H9 (cell line): ENCODE data around the gene MOBP. TPM values are rescaled to one million over a fixed set of nuclear protein-coding genes. Genes with fewer than 3 reads are reported as not detected.

Experiments used
- DNase-seq: peaks from one replicate; pipeline ENCODE4 v3.0.0-alpha.2; 2017
- H2AFZ ChIP-seq: one replicate; pipeline ENCODE4 v1.6.1; 2013; ENCODE audit warnings: mild to moderate bottlenecking, low read length, control low read depth, moderate library complexity
- H2AK5ac ChIP-seq: 2 replicates; pipeline ENCODE4 v1.6.1; 2013; ENCODE audit warnings: low read length, control low read depth, mixed read lengths; ENCODE audit not compliant: insufficient read length
- H2BK120ac ChIP-seq: one replicate; pipeline ENCODE4 v1.6.1; 2013; ENCODE audit warnings: low read depth, mild to moderate bottlenecking, low read length, control low read depth, inconsistent platforms; ENCODE audit not compliant: poor library complexity, severe bottlenecking
- H2BK12ac ChIP-seq: 2 replicates; pipeline ENCODE4 v1.6.1; 2013; ENCODE audit warnings: low read length, control low read depth, mixed read lengths, low read depth; ENCODE audit not compliant: insufficient read length
- H2BK15ac ChIP-seq: 2 replicates; pipeline ENCODE4 v1.6.1; 2013; ENCODE audit warnings: low read depth, low read length, control low read depth
- H2BK20ac ChIP-seq: one replicate; pipeline ENCODE4 v1.6.1; 2013; ENCODE audit warnings: low read depth, mild to moderate bottlenecking, low read length, control low read depth, inconsistent platforms; ENCODE audit not compliant: poor library complexity, severe bottlenecking
- H2BK5ac ChIP-seq: 2 replicates; pipeline ENCODE4 v1.6.1; 2013; ENCODE audit warnings: low read length, control low read depth, mixed read lengths; ENCODE audit not compliant: insufficient read length
- H3K14ac ChIP-seq: 2 replicates; pipeline ENCODE4 v1.6.1; 2013; ENCODE audit warnings: low read length, control low read depth; ENCODE audit not compliant: insufficient read depth
- H3K18ac ChIP-seq: 2 replicates; pipeline ENCODE4 v1.6.1; 2013; ENCODE audit warnings: low read depth, mild to moderate bottlenecking, mixed read lengths, low read length, control low read depth; ENCODE audit not compliant: insufficient read length
- H3K23ac ChIP-seq: 2 replicates; pipeline ENCODE4 v1.6.1; 2013; ENCODE audit warnings: low read length, control low read depth, mixed read lengths, low read depth; ENCODE audit not compliant: insufficient read length
- H3K23me2 ChIP-seq: 2 replicates; pipeline ENCODE4 v1.6.1; 2013; ENCODE audit warnings: low read depth, mild to moderate bottlenecking, mixed read lengths, low read length, control low read depth; ENCODE audit not compliant: insufficient read length, poor library complexity, severe bottlenecking
- H3K27ac ChIP-seq: 2 replicates; pipeline ENCODE4 v1.5.1; 2013; ENCODE audit warnings: low read length, control low read depth, mixed read lengths, low read depth; ENCODE audit not compliant: insufficient read length
- H3K27me3 ChIP-seq: 2 replicates; pipeline ENCODE4 v1.6.1; 2013; ENCODE audit warnings: low read length, control low read depth, inconsistent platforms; ENCODE audit not compliant: insufficient read depth
- H3K4ac ChIP-seq: 2 replicates; pipeline ENCODE4 v1.6.1; 2013; ENCODE audit warnings: low read depth, mild to moderate bottlenecking, control low read depth, inconsistent platforms, low read length, moderate library complexity
- H3K4me1 ChIP-seq: 2 replicates; pipeline ENCODE4 v1.6.1; 2013; ENCODE audit warnings: low read length, control low read depth, inconsistent platforms; ENCODE audit not compliant: insufficient read depth
- H3K4me2 ChIP-seq: 2 replicates; pipeline ENCODE4 v1.6.1; 2013; ENCODE audit warnings: low read length, control low read depth, mixed read lengths; ENCODE audit not compliant: insufficient read length, insufficient read depth
- H3K56ac ChIP-seq: 2 replicates; pipeline ENCODE4 v1.6.1; 2013; ENCODE audit warnings: low read depth, mild to moderate bottlenecking, mixed read lengths, low read length, control low read depth; ENCODE audit not compliant: insufficient read length
- H3K79me1 ChIP-seq: 2 replicates; pipeline ENCODE4 v1.6.1; 2013; ENCODE audit warnings: low read depth, mild to moderate bottlenecking, moderate library complexity, low read length, control low read depth, inconsistent platforms; ENCODE audit not compliant: insufficient read depth, poor library complexity, severe bottlenecking
- H3K79me2 ChIP-seq: 2 replicates; pipeline ENCODE4 v1.6.1; 2013; ENCODE audit warnings: low read length, control low read depth, inconsistent platforms; ENCODE audit not compliant: insufficient read depth
- H3K9ac ChIP-seq: 2 replicates; pipeline ENCODE4 v1.6.1; 2013; ENCODE audit warnings: low read length, control low read depth, mixed read lengths; ENCODE audit not compliant: insufficient read length; ENCODE audit errors: extremely low read depth
- H3K9me3 ChIP-seq: one replicate; pipeline ENCODE4 v1.6.1; 2013; ENCODE audit warnings: low read depth, low read length, inconsistent platforms; ENCODE audit not compliant: control insufficient read depth
- H3T11ph ChIP-seq: one replicate; pipeline ENCODE4 v1.6.1; 2013; ENCODE audit warnings: mild to moderate bottlenecking, low read length, control low read depth, inconsistent platforms
- H4K20me1 ChIP-seq: one replicate; pipeline ENCODE4 v1.6.1; 2013; ENCODE audit not compliant: control insufficient read depth, insufficient read length, insufficient read depth
- H4K5ac ChIP-seq: 2 replicates; pipeline ENCODE4 v1.6.1; 2013; ENCODE audit warnings: low read depth, mild to moderate bottlenecking, mixed read lengths, low read length, control low read depth; ENCODE audit not compliant: insufficient read length
- H4K8ac ChIP-seq: replicated peaks from 2 replicates; pipeline ENCODE4 v1.6.1; 2013; ENCODE audit warnings: low read length, control low read depth, mixed read lengths, low read depth; ENCODE audit not compliant: insufficient read length
- H4K91ac ChIP-seq: 2 replicates; pipeline ENCODE4 v1.6.1; 2013; ENCODE audit warnings: low read depth, mild to moderate bottlenecking, moderate library complexity, mixed read lengths, low read length, control low read depth; ENCODE audit not compliant: insufficient read length
- H3K27ac Mint-ChIP-seq, 3 experiments: 2 replicates in 2 of 3; 3 replicates in 1 of 3; pipeline ENCODE4 v1.8.0; 2020 to 2021; ENCODE audit warnings: mixed read lengths in 3 of 3, mild to moderate bottlenecking in 1 of 3, moderate library complexity in 1 of 3
- H3K27me3 Mint-ChIP-seq: 2 replicates; pipeline ENCODE4 v1.8.0; 2021; ENCODE audit warnings: low read depth, mild to moderate bottlenecking, moderate library complexity, mixed read lengths
- H3K36me3 Mint-ChIP-seq, 3 experiments: 2 replicates in 2 of 3; 3 replicates in 1 of 3; pipeline ENCODE4 v1.8.0; 2020 to 2021; ENCODE audit warnings: low read depth in 3 of 3, mixed read lengths in 3 of 3; ENCODE audit not compliant: insufficient read depth in 1 of 3
- H3K4me1 Mint-ChIP-seq, 2 experiments: 2 replicates each; pipeline ENCODE4 v1.8.0; 2020; ENCODE audit warnings: mixed read lengths in 2 of 2
- H3K4me3 Mint-ChIP-seq, 2 experiments: 2 replicates in 1 of 2; 3 replicates in 1 of 2; pipeline ENCODE4 v1.8.0; 2020 to 2021; ENCODE audit warnings: mild to moderate bottlenecking in 2 of 2, mixed read lengths in 2 of 2, moderate library complexity in 1 of 2
- H3K9me3 Mint-ChIP-seq, 2 experiments: 2 replicates in 1 of 2; 3 replicates in 1 of 2; pipeline ENCODE4 v1.8.0; 2020; ENCODE audit warnings: mild to moderate bottlenecking in 2 of 2, mixed read lengths in 2 of 2, moderate library complexity in 1 of 2
- CTCF ChIP-seq: fragments of 200-600 bp; sonication (generic); conservative IDR thresholded peaks from 3 replicates; pipeline ENCODE4 v1.8.0; 2021; ENCODE audit warnings: antibody characterized with exemption, mild to moderate bottlenecking
- WGBS: extraction: QIAGEN DNeasy Blood & Tissue Kit; methylation state at CpG from one replicate; pipeline ENCODE4 v1.1.7; 2013; ENCODE audit warnings: missing lambda C conversion rate, low lambda C conversion rate, mixed read lengths; ENCODE audit not compliant: insufficient read length; ENCODE audit errors: extremely low coverage; 5-methylcytosine and 5-hydroxymethylcytosine counted together
- total RNA-seq: library from RNA; stranded (reverse); gene quantifications from 2 replicates; pipeline ENCODE4 v1.2.1, GENCODE V29; 2021

MOBP gene
- total RNA-seq, 1 experiment from 2014 or later = not detected

- Histone ChIP-seq H4K8ac (no peak overlapping the region), H2BK20ac (no peak overlapping the region), H3K9me3 (no peaks in the 10 kb centered on the region), H2AK5ac (no peak overlapping the region), H3K18ac (no peak overlapping the region), H3K27ac (no peak overlapping the region), H3K4me2 (no peak overlapping the region), H3K79me1 (no peaks in the 10 kb centered on the region), H3K23ac (no peak overlapping the region), H4K20me1 (no peaks in the 10 kb centered on the region), H2BK12ac (no peak overlapping the region), H4K5ac (no peak overlapping the region), H2BK5ac (no peak overlapping the region), H2AFZ (no peak overlapping the region), H3K23me2 (no peaks in the 10 kb centered on the region), H3K4ac (no peak overlapping the region), H3K79me2 (no peaks in the 10 kb centered on the region), H3K9ac (no peak overlapping the region), H2BK120ac (no peak overlapping the region), H3K14ac (no peak overlapping the region), H2BK15ac (no peak overlapping the region), H3K27me3 (no peaks in the 10 kb centered on the region), H3T11ph (no peak overlapping the region), H3K4me1 (peaks cover 2% of the 10 kb centered on the region; the same call in 1 of the 2 replicates), H4K91ac (no peak overlapping the region), H3K56ac (no peak overlapping the region)
- DNase-seq = no peak
- Mint-ChIP-seq H3K4me1 (peaks cover 19 to 22% of the 10 kb centered on the region in 2 experiments), H3K36me3 (peaks cover 0 to 7% (median 0%) of the 10 kb centered on the region in 3 experiments; a peak in 4 of 7 replicates), H3K27me3 (peaks cover 8% of the 10 kb centered on the region), H3K9me3 (peaks cover 7% of the 10 kb centered on the region in 2 experiments), H3K4me3 (no peak overlapping the region), H3K27ac (no peak overlapping the region)
- no CpG with 5 or more reads among the region's 2 CpGs for WGBS
- TF ChIP-seq CTCF = no peak
These were observed 51.6 kb downstream of the MOBP start for GRCh38 chr3:39519103-39519502.
